ENCODE measurements around the gene ALKBH7. TPM values are rescaled to one million over a fixed set of nuclear protein-coding genes. Genes with fewer than 3 reads are reported as not detected.
"Not testable (repeated sequence)": the region's sequence is repeated elsewhere in the genome, so short reads cannot be mapped to it uniquely, and the experiment has no call there.

ALKBH7 gene, protein sequence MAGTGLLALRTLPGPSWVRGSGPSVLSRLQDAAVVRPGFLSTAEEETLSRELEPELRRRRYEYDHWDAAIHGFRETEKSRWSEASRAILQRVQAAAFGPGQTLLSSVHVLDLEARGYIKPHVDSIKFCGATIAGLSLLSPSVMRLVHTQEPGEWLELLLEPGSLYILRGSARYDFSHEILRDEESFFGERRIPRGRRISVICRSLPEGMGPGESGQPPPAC
- 130 TPM for total RNA-seq
- long read RNA-seq, transcript ALKBH7-201 (4 exons, 1,332 nt) = major isoform, 80 of 90 reads
- long read RNA-seq, partial matches to known transcripts = 9 of 90 reads
- long read RNA-seq, other reads (novel, unspliced or antisense) = 1 of 90 reads

DNA sequence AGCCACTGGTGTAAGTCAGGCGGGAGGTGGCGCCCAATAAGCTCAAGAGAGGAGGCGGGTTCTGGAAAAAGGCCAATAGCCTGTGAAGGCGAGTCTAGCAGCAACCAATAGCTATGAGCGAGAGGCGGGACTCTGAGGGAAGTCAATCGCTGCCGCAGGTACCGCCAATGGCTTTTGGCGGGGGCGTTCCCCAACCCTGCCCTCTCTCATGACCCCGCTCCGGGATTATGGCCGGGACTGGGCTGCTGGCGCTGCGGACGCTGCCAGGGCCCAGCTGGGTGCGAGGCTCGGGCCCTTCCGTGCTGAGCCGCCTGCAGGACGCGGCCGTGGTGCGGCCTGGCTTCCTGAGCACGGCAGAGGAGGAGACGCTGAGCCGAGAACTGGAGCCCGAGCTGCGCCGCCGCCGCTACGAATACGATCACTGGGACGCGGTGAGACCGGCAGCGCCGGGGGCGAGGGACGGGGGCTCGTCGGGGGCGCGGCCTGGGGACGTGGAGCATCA lies at the start of gene ALKBH7:
Gene ALKBH7, plus strand, starts transcription at position 201 of the 502 bp plus-strand sequence. Its CDS starts 27 bp downstream, at position 228.
- intact Hi-C loops (cut with DNase I) = loop anchor here (2.0 to 5.0 kb wide), 3 partner anchors 20 to 366 kb away; partner anchors contain the start of genes GTF2F1, KHSRP and TRIP10

DNA sequence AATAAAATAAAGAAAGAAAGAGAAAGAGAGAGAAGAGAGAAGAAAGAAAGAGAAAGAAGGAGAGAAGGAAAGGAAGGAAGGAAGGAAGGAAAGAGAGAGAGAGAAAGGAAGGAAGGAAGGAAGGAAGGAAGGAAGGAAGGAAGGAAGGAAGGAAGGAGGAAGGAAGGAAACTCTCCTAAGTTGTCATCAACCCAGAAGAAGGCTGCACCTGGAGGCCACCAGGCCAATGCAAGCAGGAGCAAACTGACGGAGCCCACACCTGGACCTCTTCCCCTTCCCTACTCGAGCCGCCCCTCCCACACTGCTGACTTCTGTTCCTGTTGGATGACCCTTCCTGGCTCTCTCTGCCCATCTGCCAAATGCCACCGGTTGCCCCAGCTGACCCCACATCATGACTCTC lies 47.8 kb upstream of the ALKBH7 start:
- intact Hi-C loops (cut with DNase I) = no loop called here

More for the DNA sequence above, at the start of gene ALKBH7:
- DNase-seq (ENCODE audit: low spot score) = peak; percentile 98

DNA sequence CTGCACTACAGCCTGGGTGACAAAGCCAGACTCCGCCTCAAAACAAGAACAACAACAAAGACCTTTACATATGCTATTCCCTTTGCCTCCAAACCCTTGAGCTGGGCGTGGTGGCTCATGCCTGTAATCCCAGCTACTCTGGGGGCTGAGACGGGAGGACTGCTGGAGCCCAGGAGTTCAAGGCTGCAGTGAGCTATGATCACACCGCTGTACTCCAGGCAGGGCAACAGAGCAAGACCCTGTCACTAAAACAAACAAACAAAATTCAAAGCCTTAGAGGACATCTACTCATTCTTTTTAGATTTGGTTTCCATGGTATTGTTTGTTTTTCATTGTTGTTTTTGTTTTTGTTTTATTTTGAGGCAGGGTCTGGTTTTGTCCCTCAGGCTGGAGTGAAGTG lies 47.0 kb upstream of the ALKBH7 start:
- intact Hi-C loops (cut with DNase I) = no loop called here
- DNase-seq (ENCODE audit: low spot score) = no peak

More for the DNA sequence above, 47.8 kb upstream of the ALKBH7 start:
- no peak for DNase-seq (ENCODE audit: low spot score)

DNA sequence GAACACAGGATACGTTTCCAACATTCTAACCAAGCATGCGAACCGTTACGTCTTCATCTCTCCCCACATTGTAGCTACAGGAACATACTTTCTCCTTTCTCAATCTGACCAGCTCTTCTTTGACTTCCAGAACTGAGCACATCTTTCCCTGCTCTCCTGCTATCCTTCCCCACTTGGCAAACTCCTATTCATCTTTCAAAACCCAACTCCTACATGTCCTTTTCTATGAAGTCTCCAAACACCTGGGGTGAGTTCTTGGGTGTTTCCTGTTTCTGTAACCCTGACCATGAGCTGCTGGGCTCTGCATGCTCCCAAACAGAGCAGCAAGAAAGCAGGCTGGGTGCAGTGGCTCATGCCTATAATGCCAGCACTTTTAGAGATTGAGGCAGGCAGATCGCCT lies 45.8 kb upstream of the ALKBH7 start:
- intact Hi-C loops (cut with DNase I) = no loop called here
- no peak for DNase-seq (ENCODE audit: low spot score)

DNA sequence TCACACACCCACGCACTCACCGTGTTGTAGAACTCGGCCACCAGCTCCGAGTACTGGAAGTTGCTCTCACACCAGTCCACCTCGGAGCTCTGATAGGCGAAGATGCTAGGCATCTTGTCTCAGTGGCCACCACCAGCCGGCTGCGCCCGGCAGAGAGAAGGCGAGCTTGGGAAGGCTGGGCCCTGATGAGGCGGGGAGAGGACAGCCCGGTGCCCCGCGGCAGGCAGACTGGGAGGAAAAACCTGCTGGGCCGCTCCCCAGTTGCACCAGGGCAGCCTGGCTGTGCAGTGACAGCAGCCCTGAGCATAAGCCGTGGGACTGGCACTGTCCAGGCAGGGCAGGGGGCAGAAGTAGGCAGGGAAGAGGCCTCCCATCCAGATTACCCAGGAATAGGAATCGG lies 39.2 kb upstream of the ALKBH7 start, which contains the start of gene ACER1:
Gene ACER1, minus strand, starts transcription at position 174 of the 400 bp plus-strand sequence. Its CDS starts 61 bp downstream, at position 113.
- intact Hi-C loops (cut with DNase I) = no loop called here
- DNase-seq (ENCODE audit: low spot score) = no peak

DNA sequence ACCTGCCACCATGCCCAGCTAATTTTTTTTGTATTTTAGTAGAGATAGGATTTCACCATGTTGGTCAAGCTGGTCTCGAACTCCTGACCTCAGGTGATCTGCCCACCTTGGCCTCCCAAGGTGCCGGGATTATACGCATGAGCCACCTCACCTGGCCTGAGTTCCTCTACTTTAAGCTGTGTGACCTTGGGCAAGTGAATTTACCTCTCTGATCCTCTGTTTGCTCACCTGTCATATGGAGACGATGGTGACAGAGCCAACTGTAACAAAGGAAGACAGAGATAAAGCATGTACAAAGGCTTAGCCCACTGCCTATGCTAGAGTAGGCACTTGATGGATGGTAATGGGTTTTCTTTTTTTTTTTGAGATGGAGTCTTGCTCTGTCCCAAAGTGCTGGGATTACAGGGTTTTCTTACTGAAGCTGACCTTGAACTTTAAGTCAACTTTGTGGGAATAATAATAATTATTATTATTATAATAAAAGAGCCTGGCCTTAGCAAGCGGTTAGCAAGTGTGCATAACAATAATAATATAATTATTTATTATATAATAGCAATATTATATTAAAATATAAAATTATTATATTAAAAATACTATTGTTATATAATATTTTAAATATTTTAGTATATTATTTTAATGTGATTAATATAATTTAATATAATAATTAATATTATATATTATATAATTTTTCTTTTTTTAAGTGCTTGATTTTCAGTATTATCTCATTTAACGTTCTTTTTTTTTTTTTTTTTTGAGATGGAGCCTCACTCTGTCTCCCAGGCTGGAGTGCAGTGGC lies 37.9 kb upstream of the ALKBH7 start:
- no peak for DNase-seq (ENCODE audit: low spot score)
- intact Hi-C loops (cut with DNase I) = no loop called here

DNA sequence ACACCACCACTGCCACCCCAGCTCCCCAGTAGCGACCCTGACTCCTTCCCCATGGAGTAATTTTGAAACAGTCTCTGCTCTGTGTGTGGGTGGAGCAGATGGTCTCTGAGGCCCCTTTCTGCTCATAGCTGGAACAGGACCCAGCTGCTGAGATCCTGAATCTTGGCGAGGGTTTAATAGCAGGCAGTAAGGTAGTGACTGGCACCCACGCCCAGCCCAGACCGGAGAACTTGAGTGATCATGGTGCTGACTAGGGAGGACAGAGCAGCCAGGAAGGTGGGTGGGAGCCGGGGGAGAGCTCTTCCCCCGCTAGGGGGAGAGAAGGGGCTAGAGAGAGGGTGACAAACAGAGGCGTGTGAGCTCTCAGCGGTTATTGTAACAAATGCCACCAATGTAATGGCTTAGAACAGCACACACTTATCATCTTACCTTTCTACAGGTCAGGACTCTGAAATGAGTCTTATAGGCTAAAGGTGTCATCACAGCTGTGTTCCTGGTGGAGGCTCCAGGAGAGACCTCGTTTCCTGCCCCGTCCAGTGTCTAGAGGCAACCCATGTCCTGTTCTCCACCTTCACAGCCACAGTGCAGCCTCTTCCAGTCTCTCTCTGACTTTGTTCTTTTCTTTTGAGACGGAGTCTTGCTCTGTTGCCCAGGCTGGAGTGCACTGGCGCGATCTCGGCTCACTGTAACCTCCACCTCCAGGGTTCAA lies 31.9 kb upstream of the ALKBH7 start:
- intact Hi-C loops (cut with DNase I) = no loop called here
- DNase-seq (ENCODE audit: low spot score) = no peak

DNA sequence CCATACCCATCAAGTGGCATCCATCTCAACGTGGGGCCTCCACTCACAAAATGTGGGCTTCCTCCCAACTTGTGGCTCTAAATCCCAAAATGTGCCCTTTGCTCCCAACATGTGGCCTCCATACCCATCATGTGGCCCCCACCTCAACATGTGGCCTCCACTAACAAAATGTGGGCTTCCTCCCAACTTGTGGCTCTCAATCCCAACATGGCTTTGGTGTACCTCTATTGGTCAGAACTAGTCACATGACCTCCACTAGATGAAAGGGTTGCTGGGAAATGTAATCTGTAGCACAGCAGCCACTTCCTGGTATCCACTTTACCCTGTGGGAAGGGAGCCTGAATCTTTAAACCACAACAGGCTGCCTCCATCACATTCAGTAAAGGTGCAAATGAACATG lies 29.1 kb upstream of the ALKBH7 start:
- intact Hi-C loops (cut with DNase I) = no loop called here
- no peak for DNase-seq (ENCODE audit: low spot score)

DNA sequence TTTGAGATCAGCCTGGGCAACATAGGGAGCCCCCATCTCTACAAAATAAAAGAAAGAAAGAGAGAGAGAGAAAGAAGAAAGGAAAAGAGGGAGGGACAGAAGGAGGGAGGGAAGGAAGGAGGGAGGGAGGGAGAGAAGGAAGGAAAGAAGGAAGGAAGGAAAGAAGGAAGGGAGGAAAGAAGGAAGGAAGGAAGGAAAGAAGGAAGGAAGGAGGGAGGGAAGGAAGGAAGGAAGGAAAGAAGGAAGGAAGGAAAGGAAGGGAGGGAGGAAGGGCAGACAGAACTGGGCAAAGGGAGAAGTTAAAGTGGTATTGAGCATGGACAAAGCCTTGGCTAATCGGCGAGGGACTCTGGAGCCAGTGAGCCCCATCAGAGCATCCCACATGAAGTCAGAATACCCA lies 23.3 kb upstream of the ALKBH7 start:
- intact Hi-C loops (cut with DNase I); DNase-seq (ENCODE audit: low spot score): not testable (repeated sequence)

DNA sequence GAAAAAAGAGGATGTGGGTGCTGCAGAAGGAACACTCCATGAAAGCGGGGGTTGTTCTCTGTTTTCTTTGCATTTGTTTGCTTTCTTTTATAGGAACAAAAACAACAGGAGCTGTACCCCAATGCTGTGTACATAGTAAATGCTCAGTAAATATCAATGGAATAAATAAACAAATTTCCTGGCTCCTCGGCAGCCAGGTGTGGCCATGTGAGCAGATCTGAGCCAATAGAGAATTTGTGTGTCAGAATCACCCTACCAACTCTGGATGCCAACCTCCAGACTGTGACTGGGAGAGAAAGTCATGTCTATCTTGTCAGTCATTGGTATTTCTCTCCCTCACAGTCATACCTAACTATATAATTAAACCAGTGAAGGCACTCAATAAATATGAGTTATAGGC lies 21.9 kb upstream of the ALKBH7 start:
- no peak for DNase-seq (ENCODE audit: low spot score)
- intact Hi-C loops (cut with DNase I) = no loop called here

DNA sequence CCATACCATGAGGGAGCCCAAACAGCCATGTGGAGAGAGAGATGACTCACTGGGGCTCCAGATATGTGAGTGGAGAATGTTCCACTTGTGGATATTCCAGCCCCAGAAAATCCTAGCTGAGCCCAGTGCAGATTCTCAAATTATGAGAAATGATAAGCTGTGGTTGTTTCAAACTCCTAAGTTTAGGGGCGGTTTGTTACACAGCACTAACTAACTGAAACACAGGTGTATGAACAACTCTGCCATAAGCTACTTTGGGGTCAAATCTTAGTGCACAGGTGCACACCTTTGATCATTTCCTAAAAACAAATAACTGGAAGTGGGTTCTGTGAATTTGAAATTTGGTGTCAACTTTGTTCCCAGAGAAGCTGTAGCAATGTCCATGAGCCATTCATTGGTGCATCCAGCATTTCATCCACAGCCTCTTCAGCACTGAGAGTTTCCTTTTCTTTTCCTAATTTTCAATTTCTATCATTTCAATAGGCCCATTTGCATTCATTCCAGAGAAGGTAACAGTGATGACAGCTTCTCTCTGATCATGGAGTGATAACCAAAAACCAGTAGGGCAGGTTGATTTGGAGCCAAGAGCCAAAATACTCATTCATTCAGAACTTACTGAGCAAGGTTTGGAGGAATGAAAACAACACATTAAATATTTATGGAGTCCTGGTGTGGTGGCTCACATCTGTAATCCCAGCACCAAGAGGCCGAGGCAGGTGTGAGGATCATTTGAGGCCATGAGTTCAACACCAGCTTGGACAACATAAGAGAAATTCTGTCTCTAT lies 20.0 kb upstream of the ALKBH7 start:
- DNase-seq (ENCODE audit: low spot score) = no peak
- intact Hi-C loops (cut with DNase I) = no loop called here

DNA sequence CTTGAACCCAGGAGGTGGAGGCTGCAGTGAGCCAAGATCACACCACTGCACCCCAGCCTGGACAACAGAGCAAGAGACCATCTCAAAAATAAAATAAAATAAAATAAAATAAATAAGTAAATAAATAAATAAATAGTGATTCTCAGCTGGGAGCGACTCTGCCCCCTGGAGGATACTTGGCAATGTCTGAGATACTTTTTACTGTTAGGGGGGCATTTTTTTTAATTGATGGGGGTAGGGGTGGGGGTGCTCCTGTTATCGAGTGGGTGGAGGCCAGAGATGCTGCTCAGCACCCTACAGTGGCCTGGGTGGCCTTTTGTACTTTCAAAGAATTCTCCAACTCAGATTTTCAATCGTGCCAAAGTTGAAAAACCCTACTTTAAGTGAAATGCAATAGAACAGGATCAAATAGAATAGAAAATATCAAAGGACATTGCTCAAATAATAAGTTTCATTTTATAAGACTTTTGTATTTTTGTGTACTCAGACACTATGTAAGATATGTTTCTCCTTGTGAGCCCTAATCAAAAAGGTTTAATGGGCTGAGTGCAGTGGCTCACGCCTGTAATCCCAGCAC lies 18.4 kb upstream of the ALKBH7 start:
- intact Hi-C loops (cut with DNase I) = no loop called here
- no peak for DNase-seq (ENCODE audit: low spot score)

DNA sequence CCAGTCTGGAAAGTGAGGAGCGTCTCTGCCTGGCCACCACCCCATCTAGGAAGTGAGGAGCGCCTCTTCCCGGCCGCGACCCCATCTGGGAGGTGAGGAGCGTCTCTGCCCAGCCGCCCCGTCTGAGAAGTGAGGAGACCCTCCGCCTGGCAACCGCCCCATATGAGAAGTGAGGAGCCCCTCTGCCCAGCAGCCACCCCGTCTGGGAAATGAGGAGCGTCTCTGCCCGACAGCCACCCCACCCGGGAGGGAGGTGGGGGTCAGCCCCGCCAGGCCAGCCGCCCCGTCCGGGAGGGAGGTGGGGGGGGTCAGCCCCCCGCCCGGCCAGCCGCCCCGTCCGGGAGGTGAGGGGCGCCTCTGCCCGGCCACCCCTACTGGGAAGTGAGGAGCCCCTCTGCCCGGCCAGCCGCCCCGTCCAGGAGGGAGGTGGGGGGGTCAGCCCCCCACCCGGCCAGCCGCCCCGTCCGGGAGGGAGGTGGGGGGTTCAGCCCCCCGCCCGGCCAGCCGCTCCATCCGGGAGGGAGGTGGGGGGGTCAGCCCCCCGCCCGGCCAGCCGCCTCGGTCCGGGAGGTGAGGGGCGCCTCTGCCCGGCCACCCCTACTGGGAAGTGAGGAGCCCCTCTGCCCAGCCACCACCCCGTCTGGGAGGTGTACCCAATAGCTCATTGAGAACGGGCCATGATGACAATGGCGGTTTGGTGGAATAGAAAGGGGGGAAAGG lies 17.1 kb upstream of the ALKBH7 start:
- intact Hi-C loops (cut with DNase I); DNase-seq (ENCODE audit: low spot score): not testable (repeated sequence)

DNA sequence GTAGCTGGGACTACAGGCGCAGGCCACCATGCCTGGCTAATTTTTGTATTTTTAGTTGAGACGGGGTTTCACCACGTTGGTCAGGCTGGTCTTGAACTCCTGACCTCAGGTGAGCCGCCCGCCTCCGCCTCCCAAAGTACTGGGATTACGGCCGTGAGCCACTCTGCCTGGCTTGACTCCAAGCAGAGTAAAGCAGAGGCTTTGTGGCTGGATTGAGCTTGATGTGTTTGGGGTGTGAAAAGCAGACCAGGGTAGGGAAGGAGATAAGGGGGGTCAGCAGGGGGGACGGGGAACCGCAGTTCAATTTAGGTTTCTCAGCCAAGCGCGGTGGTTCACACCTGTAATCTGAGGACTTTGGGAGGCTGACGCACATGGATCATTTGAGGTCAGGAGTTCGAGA lies 15.4 kb upstream of the ALKBH7 start:
- intact Hi-C loops (cut with DNase I) = no loop called here
- no peak for DNase-seq (ENCODE audit: low spot score)

DNA sequence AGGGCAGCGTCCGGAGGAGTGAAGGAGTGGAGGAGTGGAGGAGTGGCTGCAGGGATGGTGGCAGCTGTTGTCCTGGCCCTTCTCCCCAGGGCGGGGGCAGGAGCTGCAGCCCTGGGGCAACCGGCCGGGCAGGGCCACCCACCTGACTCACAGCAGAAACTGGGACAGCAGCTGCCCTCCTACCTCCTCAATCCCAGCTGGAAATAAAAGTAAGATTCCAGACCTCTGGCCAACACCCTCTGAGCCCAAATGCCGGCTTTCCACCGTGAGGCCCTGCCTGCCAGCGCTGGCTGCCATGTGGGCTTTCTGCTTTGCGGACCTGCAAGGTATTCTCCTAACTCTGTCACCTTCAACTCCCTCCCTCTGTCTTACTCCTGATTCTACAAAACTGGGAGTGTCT lies 14.6 kb upstream of the ALKBH7 start:
- intact Hi-C loops (cut with DNase I) = no loop called here
- DNase-seq (ENCODE audit: low spot score) = no peak

DNA sequence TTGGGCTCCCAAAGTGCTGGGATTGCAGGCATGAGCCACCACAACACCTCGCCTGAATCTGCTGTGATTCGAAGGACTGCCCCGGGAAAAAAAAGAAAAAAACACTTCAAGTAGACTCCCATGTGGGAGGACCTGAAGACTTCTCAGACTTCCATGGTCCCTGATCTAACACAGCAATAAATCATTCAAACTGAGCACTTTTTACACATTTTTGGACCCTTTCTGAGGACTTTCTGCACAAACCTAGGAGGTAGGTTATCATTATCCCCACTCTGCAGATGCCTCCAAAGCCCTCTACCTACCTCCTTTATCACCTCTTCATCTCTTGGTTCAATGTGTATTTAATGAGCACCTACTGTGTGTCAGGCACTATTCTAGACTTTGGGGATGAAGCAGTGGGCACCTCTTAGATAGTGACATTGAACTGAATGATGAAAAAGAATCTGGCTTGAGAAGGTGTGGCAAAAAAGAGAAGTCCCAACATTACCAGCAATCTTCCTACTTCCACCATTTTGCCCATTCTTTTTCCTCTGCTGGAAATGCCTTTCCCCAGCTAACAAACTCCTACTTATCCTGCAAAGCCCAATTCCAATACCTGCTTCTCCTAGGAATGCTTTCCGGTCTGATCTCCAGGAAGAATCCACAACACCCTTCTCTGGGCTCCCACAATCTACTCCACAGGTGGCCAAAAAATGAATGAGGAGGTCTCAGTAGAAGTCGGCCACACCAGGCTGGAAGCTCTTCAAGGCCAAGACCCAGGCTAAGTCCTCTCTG lies 12.8 kb upstream of the ALKBH7 start:
- no peak for DNase-seq (ENCODE audit: low spot score)
- intact Hi-C loops (cut with DNase I) = no loop called here

DNA sequence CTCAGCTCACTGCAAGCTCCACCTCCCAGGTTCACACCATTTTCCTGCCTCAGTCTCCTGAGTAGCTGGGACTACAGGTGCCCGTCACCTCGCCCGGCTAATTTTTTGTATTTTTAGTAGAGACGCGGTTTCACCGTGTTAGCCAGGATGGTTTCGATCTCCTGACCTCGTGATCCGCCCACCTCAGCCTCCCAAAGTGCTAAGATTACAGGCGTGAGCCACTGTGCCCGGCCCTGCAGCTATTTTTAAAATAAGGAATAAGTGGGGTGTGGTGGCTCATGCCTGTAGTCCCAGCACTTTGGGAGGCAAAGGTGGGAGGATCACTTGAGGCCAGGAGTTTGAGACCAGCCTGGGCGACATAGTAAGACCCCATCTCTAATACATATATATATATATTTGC lies 12.1 kb upstream of the ALKBH7 start:
- intact Hi-C loops (cut with DNase I); DNase-seq (ENCODE audit: low spot score): not testable (repeated sequence)
